AG08395 (cell line): ENCODE measurements around the gene TUBB4B.

Source experiments
- DNase-seq: peaks from one replicate; pipeline ENCODE4 v3.0.0; 2012; ENCODE audit warnings: mixed read lengths, low spot score

TUBB4B gene

DNA sequence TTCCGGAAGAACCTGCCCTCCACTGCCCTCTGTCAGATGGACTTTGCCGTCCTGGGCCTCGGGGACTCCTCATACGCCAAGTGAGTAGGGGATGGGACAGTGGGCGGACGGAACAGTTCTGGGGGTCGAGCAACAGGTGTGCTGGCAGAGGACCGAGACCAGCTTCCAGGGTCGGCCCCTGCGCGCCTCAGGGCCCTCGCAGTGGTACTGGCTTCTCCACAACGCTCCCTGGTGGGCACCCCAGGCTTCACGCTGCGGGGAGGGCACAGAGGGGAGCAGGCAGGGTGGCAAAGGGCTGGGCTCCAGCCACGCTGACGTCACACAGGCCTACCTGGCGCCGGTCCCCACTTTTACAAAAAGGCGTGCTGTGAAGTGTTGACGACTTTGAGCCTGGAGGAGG, 28.6 kb upstream of the TUBB4B start:
- no peak for DNase-seq

- DNase-seq: no peak
These were observed 27.7 kb upstream of the TUBB4B start for GRCh38 chr9:137213160-137214060.

GRCh38 chr9:137214620-137215019, 26.5 kb upstream of the TUBB4B start:
- DNase-seq: no peak

GRCh38 chr9:137215196-137215986, 25.7 kb upstream of the TUBB4B start:
- DNase-seq: no peak

GRCh38 chr9:137216188-137216965, 24.7 kb upstream of the TUBB4B start:
- no peak for DNase-seq

GRCh38 chr9:137217276-137218211, 23.5 kb upstream of the TUBB4B start:
- DNase-seq: peak; percentile 72

- no peak for DNase-seq
These were observed 22.8 kb upstream of the TUBB4B start for GRCh38 chr9:137218212-137218753.

- no peak for DNase-seq
These were observed 22.3 kb upstream of the TUBB4B start for GRCh38 chr9:137218754-137219271.

DNA sequence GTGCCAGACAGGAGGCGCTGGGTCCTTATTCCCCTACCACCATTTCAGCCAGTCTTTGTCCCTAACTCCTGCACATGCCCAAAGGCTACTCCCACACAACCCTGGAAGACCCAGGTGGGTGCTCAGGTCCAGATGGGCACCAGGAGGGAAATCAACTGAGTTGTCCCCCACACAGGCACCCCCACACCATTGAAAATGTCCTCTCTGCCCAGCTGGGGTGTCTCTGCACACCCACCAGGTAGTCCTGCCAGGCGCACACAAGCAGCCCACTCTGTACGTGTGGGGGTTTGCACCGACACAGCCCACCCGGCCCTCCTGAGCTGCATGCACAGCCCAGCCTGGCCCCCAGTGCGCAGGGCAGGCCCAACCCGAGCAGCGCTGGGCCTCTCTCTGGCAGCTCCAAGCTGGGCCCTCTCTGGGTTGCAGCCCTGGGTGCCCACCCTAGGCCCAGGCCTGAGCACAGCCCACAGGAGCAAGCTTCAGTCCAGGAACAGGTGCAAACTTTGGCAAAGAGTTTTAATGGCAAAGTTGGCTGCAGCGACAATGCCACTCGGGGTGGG, 21.2 kb upstream of the TUBB4B start:
- no peak for DNase-seq

DNA sequence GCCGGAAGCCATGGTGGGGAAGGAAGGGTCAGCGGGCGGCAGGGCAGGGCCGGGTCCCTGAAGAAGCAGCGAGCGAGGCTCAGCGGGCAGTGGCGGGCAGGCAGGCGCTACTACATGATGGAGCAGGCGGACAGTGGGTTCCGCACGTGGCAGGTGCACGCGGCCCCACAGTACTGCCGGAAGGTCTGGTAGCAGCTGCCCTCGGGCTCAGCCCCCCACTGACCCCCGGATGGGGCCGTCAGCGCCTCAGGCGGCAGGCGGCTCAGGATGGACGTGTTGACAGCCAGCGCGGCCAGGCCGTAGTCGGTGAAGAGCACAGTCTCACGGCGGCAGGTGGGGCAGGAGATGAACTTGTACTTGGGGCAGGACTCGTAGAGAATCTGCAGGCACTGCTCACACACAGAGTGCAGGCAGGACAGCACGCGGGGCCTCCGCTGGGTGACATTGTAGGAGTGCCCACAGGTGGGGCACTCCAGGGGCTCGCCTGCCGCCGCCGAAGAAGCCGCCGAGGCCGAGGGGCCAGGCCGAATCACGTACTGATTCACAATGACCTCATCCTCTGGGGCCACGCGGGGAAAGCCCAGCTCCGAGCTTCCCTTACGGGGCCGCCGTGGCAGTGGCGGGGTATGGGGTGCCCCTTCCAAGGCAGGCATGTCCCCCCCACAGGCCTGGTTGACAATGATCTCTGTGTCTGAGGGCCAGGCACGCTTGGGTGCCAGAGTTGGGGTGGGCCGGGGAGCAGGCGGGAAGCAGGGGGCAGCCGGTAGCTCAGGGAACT, 20.6 kb upstream of the TUBB4B start:
- DNase-seq: no peak

GRCh38 chr9:137221095-137221505, 20.0 kb upstream of the TUBB4B start:
- no peak for DNase-seq

GRCh38 chr9:137221506-137222111, 19.5 kb upstream of the TUBB4B start:
- no peak for DNase-seq

- no peak for DNase-seq
These were observed 18.7 kb upstream of the TUBB4B start, which contains the start of gene RNF208 for GRCh38 chr9:137222190-137223077. TSS of gene RNF208 (minus strand) at chr9:137222240. CDS start at chr9:137221212, 1,028 bp downstream.

DNA sequence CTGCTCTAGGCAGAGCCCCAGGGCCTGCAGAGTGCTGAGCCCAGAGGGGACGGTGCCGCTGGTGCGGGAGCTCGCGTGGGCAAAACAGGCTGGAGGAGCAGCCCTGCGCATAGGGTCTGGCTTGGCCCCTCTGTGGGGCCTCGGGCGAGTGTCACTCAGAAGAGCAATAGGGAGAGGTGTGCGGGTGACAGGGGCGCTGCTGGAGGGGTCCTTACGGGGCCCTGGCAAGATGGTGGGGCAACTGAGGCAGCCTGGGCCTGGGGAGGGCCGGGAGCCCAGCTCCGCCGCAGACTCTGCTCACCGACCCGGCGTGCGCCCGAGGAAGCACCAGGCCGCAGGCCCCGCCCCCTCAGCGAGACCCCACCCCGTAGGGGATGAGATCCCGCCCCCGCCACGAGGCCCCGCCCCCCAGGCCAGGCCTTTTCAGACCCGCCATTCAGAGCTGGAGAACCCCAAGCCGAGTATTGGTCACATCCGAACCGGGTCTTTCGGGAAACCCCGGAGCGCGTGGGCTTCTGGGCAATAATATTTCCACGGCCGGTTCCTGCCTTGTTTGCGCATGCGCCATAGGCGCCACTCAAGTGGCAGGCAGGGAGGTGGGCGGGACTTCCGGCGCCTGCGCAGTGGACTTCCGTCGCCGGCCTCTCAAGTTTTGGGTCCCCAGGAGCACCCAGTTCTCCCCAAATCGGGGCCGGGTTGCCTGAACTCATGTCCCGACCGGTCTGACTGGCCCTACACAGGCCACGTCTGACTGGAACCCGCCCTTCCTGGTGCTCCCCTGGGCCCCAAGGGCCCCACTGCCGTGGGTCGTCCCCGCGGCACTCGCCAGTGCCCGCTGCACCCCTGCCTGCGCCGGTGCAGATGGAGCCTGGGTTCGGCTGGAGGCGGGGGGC, 17.8 kb upstream of the TUBB4B start:
- peak; percentile 99 for DNase-seq

- no peak for DNase-seq
These were observed 16.0 kb upstream of the TUBB4B start, which contains the start of gene CYSRT1 for GRCh38 chr9:137224830-137225694. TSS of gene CYSRT1 (plus strand) at chr9:137225174. CDS start at chr9:137225622, 448 bp downstream.
